IMR-90 (cell line): ENCODE results near the gene FABP2. TPM values are rescaled to one million over a fixed set of nuclear protein-coding genes. Genes with fewer than 3 reads are reported as not detected.

Experiments
- ATAC-seq: fragments of 200-7000 bp; cut with Tn5 transposase; 2 replicates; pipeline ENCODE4 v1.9.1; 2020; ENCODE audit warnings: low read depth, mild to moderate bottlenecking, moderate library complexity
- BruUV-seq: library from RNA; stranded (reverse); fragments of 400-500 nt; replicated peaks from 2 replicates; lab custom pipeline; 2021; lab: Mats Ljungman, UMichigan
- CTCF ChIA-PET: fragments of 300-600 bp; formaldehyde crosslinking; extraction: SDS; loops from one replicate; lab custom pipeline; 2021; ENCODE audit warnings: antibody characterized with exemption; lab: Yijun Ruan, JAX
- POLR2A ChIA-PET: fragments of 300-600 bp; sonication (Branson Sonifier 250); formaldehyde crosslinking; loops from one replicate; lab custom pipeline; 2022; ENCODE audit warnings: antibody characterized with exemption; ENCODE audit not compliant: unreplicated experiment; lab: Charles Lee
- DNase-seq: peaks from one replicate; pipeline ENCODE4 v3.0.0; 2013
- H2AFZ ChIP-seq: replicated peaks from 2 replicates; pipeline ENCODE3; 2013; ENCODE audit warnings: low read length, mild to moderate bottlenecking; ENCODE audit not compliant: poor library complexity
- H2AK5ac ChIP-seq: 2 replicates; pipeline ENCODE4 v1.6.1; 2013; ENCODE audit warnings: low read depth, low read length, inconsistent platforms
- H2AK9ac ChIP-seq: replicated peaks from 2 replicates; pipeline ENCODE3; 2013; ENCODE audit warnings: mild to moderate bottlenecking, low read depth, low read length, moderate library complexity; ENCODE audit not compliant: poor library complexity
- H2BK120ac ChIP-seq: 2 replicates; pipeline ENCODE4 v1.6.1; 2013; ENCODE audit warnings: low read depth, low read length, inconsistent platforms
- H2BK15ac ChIP-seq: 3 replicates; pipeline ENCODE4 v1.6.1; 2013; ENCODE audit warnings: low read depth, low read length, inconsistent platforms
- H2BK20ac ChIP-seq: 2 replicates; pipeline ENCODE4 v1.6.1; 2013; ENCODE audit warnings: low read depth, mild to moderate bottlenecking, inconsistent platforms, low read length, moderate library complexity
- H2BK5ac ChIP-seq: 2 replicates; pipeline ENCODE4 v1.6.1; 2013; ENCODE audit warnings: mild to moderate bottlenecking, low read depth, low read length, inconsistent platforms; ENCODE audit not compliant: poor library complexity, severe bottlenecking
- H3K14ac ChIP-seq: replicated peaks from 2 replicates; pipeline ENCODE4 v1.6.1; 2013; ENCODE audit warnings: low read depth, low read length, inconsistent platforms
- H3K18ac ChIP-seq: 2 replicates; pipeline ENCODE4 v1.6.1; 2013; ENCODE audit warnings: low read depth, low read length, control low read depth
- H3K23ac ChIP-seq: 2 replicates; pipeline ENCODE4 v1.6.1; 2013; ENCODE audit warnings: low read depth, low read length, inconsistent platforms
- H3K27ac ChIP-seq: 2 replicates; pipeline ENCODE4 v1.5.1; 2013; ENCODE audit warnings: mild to moderate bottlenecking, control low read depth, low read length; ENCODE audit not compliant: insufficient read depth
- H3K27me3 ChIP-seq: 2 replicates; pipeline ENCODE4 v1.6.1; 2013; ENCODE audit warnings: low read length; ENCODE audit not compliant: control insufficient read depth, insufficient read depth
- H3K36me3 ChIP-seq: 2 replicates; pipeline ENCODE4 v1.6.1; 2013; ENCODE audit warnings: low read length, mixed read lengths; ENCODE audit not compliant: control insufficient read depth, insufficient read depth
- H3K4ac ChIP-seq: 2 replicates; pipeline ENCODE4 v1.6.1; 2013; ENCODE audit warnings: low read depth, low read length, inconsistent platforms
- H3K4me1 ChIP-seq: 2 replicates; pipeline ENCODE4 v1.6.1; 2013; ENCODE audit warnings: low read length, mixed read lengths; ENCODE audit not compliant: control insufficient read depth, insufficient read depth
- H3K4me2 ChIP-seq: 2 replicates; pipeline ENCODE4 v1.6.1; 2013; ENCODE audit warnings: low read depth, mild to moderate bottlenecking, control low read depth, low read length, moderate library complexity
- H3K4me3 ChIP-seq: 2 replicates; pipeline ENCODE4 v1.5.1; 2013; ENCODE audit warnings: low read depth, mild to moderate bottlenecking, control low read depth, low read length, moderate library complexity; ENCODE audit not compliant: insufficient read depth
- H3K56ac ChIP-seq: 2 replicates; pipeline ENCODE4 v1.6.1; 2013; ENCODE audit warnings: low read length, inconsistent platforms; ENCODE audit not compliant: insufficient read depth; ENCODE audit errors: extremely low read depth
- H3K79me1 ChIP-seq, 2 experiments: 2 replicates each; pipeline ENCODE4 v1.6.1; 2013; ENCODE audit warnings: low read length in 2 of 2, inconsistent platforms in 1 of 2, low read depth in 1 of 2
- H3K9ac ChIP-seq: 2 replicates; pipeline ENCODE4 v1.6.1; 2013; ENCODE audit warnings: low read depth, low read length, control low read depth
- H3K9me1 ChIP-seq: 2 replicates; pipeline ENCODE4 v1.6.1; 2013; ENCODE audit warnings: low read length, inconsistent platforms; ENCODE audit not compliant: insufficient read depth
- H3K9me3 ChIP-seq: 2 replicates; pipeline ENCODE4 v1.6.1; 2013; ENCODE audit warnings: low read length; ENCODE audit not compliant: control insufficient read depth, insufficient read depth
- H4K20me1 ChIP-seq: 2 replicates; pipeline ENCODE4 v1.6.1; 2013; ENCODE audit warnings: low read length, inconsistent platforms; ENCODE audit not compliant: insufficient read depth
- H4K5ac ChIP-seq: 2 replicates; pipeline ENCODE4 v1.6.1; 2013; ENCODE audit warnings: mild to moderate bottlenecking, low read depth, low read length, control low read depth
- H4K8ac ChIP-seq, 2 experiments: 2 replicates each; pipeline ENCODE4 v1.6.1; 2013; ENCODE audit warnings: low read depth in 2 of 2, low read length in 2 of 2, control low read depth in 1 of 2, inconsistent platforms in 1 of 2
- H4K91ac ChIP-seq: 2 replicates; pipeline ENCODE4 v1.6.1; 2013; ENCODE audit warnings: low read depth, low read length, inconsistent platforms; ENCODE audit not compliant: insufficient read depth
- BHLHE40 ChIP-seq: fragments of 150-350 bp; IDR thresholded peaks from 2 replicates; pipeline ENCODE4 v1.6.1; 2016; ENCODE audit warnings: mild to moderate bottlenecking, low read depth, low read length
- CEBPB ChIP-seq: IDR thresholded peaks from 2 replicates; pipeline ENCODE4 v1.6.1; 2012; ENCODE audit warnings: low read depth, low read length, improper control_type of control experiment
- CHD1 ChIP-seq: IDR thresholded peaks from 2 replicates; pipeline ENCODE4 v1.6.1; 2012; ENCODE audit warnings: low read depth, low read length, improper control_type of control experiment
- CTCF ChIP-seq: conservative IDR thresholded peaks from 2 replicates; pipeline ENCODE4 v1.5.1; 2012; ENCODE audit warnings: mild to moderate bottlenecking, low read depth, low read length, improper control_type of control experiment
- ELK1 ChIP-seq: fragments of 150-350 bp; IDR thresholded peaks from 2 replicates; pipeline ENCODE4 v1.6.1; 2016; ENCODE audit warnings: low read depth, mild to moderate bottlenecking, low read length, moderate library complexity, borderline replicate concordance
- FOS ChIP-seq: fragments of 150-350 bp; IDR thresholded peaks from 2 replicates; pipeline ENCODE4 v1.6.1; 2016; ENCODE audit warnings: low read depth, low read length
- MAFK ChIP-seq: IDR thresholded peaks from 2 replicates; pipeline ENCODE4 v1.6.1; 2012; ENCODE audit warnings: low read depth, low read length, improper control_type of control experiment
- MAZ ChIP-seq: IDR thresholded peaks from 2 replicates; pipeline ENCODE4 v1.6.1; 2012; ENCODE audit warnings: low read depth, mild to moderate bottlenecking, low read length, improper control_type of control experiment, moderate library complexity, borderline replicate concordance
- MXI1 ChIP-seq: IDR thresholded peaks from 2 replicates; pipeline ENCODE4 v1.6.1; 2012; ENCODE audit warnings: low read depth, mild to moderate bottlenecking, low read length, moderate library complexity, borderline replicate concordance
- NFE2L2 ChIP-seq: fragments of 150-350 bp; IDR thresholded peaks from 2 replicates; pipeline ENCODE4 v1.6.1; 2016; ENCODE audit warnings: low read depth, mild to moderate bottlenecking, low read length
- POLR2A ChIP-seq: IDR thresholded peaks from 2 replicates; pipeline ENCODE4 v1.6.1; 2012; ENCODE audit warnings: mild to moderate bottlenecking, low read depth, low read length
- RAD21 ChIP-seq: IDR thresholded peaks from 2 replicates; pipeline ENCODE4 v1.6.1; 2012; ENCODE audit warnings: low read length, improper control_type of control experiment
- RCOR1 ChIP-seq: IDR thresholded peaks from 2 replicates; pipeline ENCODE4 v1.6.1; 2012; ENCODE audit warnings: mild to moderate bottlenecking, low read length, improper control_type of control experiment; ENCODE audit not compliant: insufficient replicate concordance
- RFX5 ChIP-seq: IDR thresholded peaks from 2 replicates; pipeline ENCODE4 v1.8.0; 2012; ENCODE audit warnings: low read depth, mild to moderate bottlenecking, low read length, moderate library complexity
- SMC3 ChIP-seq: fragments of 150-350 bp; IDR thresholded peaks from 2 replicates; pipeline ENCODE4 v1.6.1; 2016; ENCODE audit warnings: low read depth, mild to moderate bottlenecking, antibody characterized with exemption, low read length, moderate library complexity
- USF2 ChIP-seq: fragments of 150-350 bp; IDR thresholded peaks from 2 replicates; pipeline ENCODE4 v1.6.1; 2017; ENCODE audit warnings: mild to moderate bottlenecking, antibody characterized with exemption, low read length, low read depth
- dilution Hi-C: fragments of 300-500 bp; cut with HindIII; formaldehyde crosslinking; loops from one replicate; pipeline ENCODE4 v1.14.3; 2018; ENCODE audit warnings: low sequenced_read_pairs; ENCODE audit not compliant: unreplicated experiment
- in situ Hi-C: fragments of 300-500 bp; cut with MboI; formaldehyde crosslinking; loops from 3 replicates; pipeline ENCODE4 v1.14.3; 2019; ENCODE audit warnings: low sequenced_read_pairs, inconsistent platforms, mixed read lengths
- intact Hi-C: fragments of 100-400 bp; cut with micrococcal nuclease; formaldehyde crosslinking; loops from 2 replicates; pipeline ENCODE4 v1.10.0; 2022
- polyA plus RNA-seq, 3 experiments: library from polyadenylated mRNA; depleted of rRNA; stranded (reverse); fragments of >200 nt; gene quantifications; 2 replicates each; pipeline ENCODE4 v1.2.3, GENCODE V29; 2012; ENCODE audit warnings: low replicate concordance in 1 of 3
- total RNA-seq: library from RNA; depleted of rRNA; stranded (reverse); fragments of >200 nt; gene quantifications from 2 replicates; pipeline ENCODE4 v1.2.3, GENCODE V29; 2012

FABP2 gene
- total and polyA plus RNA-seq, 2 of the 4 experiments (the other 2 are of a cell fraction) = not detected

DNA sequence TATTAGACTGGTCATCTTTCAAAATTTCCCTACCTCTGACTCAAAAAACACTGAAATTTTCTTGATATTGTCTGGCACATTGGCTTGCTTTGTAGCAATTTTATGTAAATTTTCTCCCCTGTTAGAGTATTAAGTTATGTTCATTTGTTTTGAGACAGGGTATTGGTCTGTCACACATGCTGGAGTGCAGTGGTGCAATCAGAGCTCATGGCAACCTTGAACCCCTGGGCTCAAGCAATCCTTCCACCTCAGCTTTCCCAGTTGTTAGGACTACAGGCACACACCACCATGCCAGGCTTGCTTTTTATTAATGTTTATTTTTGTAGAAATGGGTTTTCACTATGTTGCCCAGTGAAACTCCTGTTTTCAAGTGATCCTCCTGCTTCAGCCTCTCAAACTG, 17.5 kb downstream of the FABP2 start:
- ChIA-PET CTCF (no interaction called here), POLR2A (no interaction called here)
- no peaks in the 10 kb centered on the region for H3K36me3 ChIP-seq
- no peak overlapping the region for H3K9ac ChIP-seq
- no peak overlapping the region for H3K23ac ChIP-seq
- no peak overlapping the region for H2BK5ac ChIP-seq
- H3K14ac ChIP-seq = no peak overlapping the region
- no peak overlapping the region for H3K4me2 ChIP-seq
- TF ChIP-seq SMC3 = no peak
- no peak for TF ChIP-seq BHLHE40
- no peak for TF ChIP-seq MAZ
- TF ChIP-seq USF2 = no peak
- TF ChIP-seq RAD21 = no peak
- TF ChIP-seq FOS = no peak
- no peak for TF ChIP-seq CHD1
- TF ChIP-seq CEBPB = no peak
- no peak for TF ChIP-seq CTCF
- TF ChIP-seq ELK1 = no peak
- TF ChIP-seq MAFK = no peak
- no peak for TF ChIP-seq POLR2A
- no peak for TF ChIP-seq RCOR1
- no peak for TF ChIP-seq NFE2L2
- TF ChIP-seq RFX5 = no peak
- no peak for TF ChIP-seq MXI1
- H2BK15ac ChIP-seq = no peak overlapping the region
- no peaks in the 10 kb centered on the region for H4K20me1 ChIP-seq
- DNase-seq (no peak), ATAC-seq (no peak)
- H3K79me1 ChIP-seq = peaks cover 0 to 13% of the 10 kb centered on the region in 2 experiments; a peak in 3 of 4 replicates
- in situ Hi-C loops = loop anchor here (5.0 kb wide), 1 partner anchor 753 kb away; no protein-coding TSS in a partner anchor
- H3K27me3 ChIP-seq = no peaks in the 10 kb centered on the region
- H3K18ac ChIP-seq = no peak overlapping the region
- no peak overlapping the region for H4K8ac ChIP-seq
- H3K9me1 ChIP-seq = 0 out of 2 replicates have a peak, but pooled peaks cover 3% of the 10 kb centered on the region
- intact Hi-C loops = no loop called here
- no peak overlapping the region for H4K5ac ChIP-seq
- dilution Hi-C loops = no loop called here
- no peak overlapping the region for H3K27ac ChIP-seq
- no peak overlapping the region for H2AK9ac ChIP-seq
- H3K4me3 ChIP-seq = no peak overlapping the region
- no peak overlapping the region for H3K4ac ChIP-seq
- no peak overlapping the region for H3K56ac ChIP-seq
- H3K4me1 ChIP-seq = no peaks in the 10 kb centered on the region; the same call in 1 of the 2 replicates
- no peak overlapping the region for H2AFZ ChIP-seq
- no TSS peak for BruUV-seq
- H2BK20ac ChIP-seq = no peak overlapping the region
- no peak overlapping the region for H4K91ac ChIP-seq
- H2AK5ac ChIP-seq = no peak overlapping the region
- H3K9me3 ChIP-seq = no peaks in the 10 kb centered on the region
- no peak overlapping the region for H2BK120ac ChIP-seq
